Measurements from ENCODE around the gene REPS1. TPM values are rescaled to one million over a fixed set of nuclear protein-coding genes. Genes with fewer than 3 reads are reported as not detected.

Gene REPS1
- total RNA-seq, 2 donors from 2014 or later, result 51.7 to 52.5 TPM

DNA sequence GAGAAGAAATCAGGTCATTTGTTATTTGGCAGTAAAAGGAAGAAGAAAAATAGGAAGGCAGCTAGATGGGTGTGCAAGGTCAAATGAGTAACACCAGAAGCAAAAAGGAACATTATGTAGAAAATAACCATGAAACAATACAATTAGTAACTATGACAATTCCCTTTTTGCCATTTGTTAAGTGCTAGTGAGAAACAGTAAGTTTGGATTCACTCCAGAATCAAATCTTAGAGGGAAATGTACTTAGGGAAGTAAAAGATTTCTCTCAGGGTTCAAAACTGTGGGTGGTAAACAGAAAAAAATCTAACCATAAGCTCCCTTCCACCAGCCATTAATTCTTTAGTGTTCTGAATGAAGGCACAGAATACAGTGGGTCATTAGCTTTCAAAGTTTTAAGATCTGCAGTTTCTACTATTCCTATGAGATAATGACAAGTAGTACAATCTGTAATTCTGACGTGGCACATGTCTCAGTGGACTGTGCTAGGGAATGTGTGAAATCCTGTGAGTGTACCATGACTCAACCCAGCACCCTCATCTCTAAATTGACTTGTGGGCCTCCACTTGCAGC lies 17.1 kb downstream of the REPS1 start:
- H3K4me3 Mint-ChIP-seq, result peak overlapping the region; percentile 45

DNA sequence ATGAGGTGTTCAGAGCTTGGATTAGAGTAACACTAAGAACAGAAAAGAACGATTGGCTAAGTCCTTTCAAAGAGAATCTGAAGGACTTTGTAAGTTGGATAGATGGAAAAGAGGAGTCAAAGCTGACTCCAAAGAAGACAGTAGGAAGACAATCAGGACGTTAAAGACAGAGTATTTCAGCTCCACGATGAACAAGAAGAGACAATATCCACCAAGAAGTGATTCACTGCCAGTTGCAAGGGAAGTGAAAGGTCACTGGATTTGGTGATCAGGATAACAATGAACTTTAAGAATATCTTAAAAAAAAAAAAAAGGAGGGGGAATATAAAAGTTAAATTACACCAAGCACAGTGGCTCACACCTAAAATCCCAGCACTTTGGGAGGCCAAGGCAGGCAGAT lies 17.9 kb downstream of the REPS1 start:
- H3K27ac Mint-ChIP-seq, result no peak overlapping the region
- no peaks in the 10 kb centered on the region for H3K36me3 Mint-ChIP-seq (ENCODE audit: low read depth)
- H3K4me3 Mint-ChIP-seq, result peak overlapping the region; percentile 45
- H3K9me3 Mint-ChIP-seq, result no peaks in the 10 kb centered on the region
- peaks cover 51% of the 10 kb centered on the region for H3K4me1 Mint-ChIP-seq
- no peaks in the 10 kb centered on the region for H3K27me3 Mint-ChIP-seq
- ATAC-seq (replicated peaks), result no peak

More for the DNA sequence above, 17.1 kb downstream of the REPS1 start:
- Mint-ChIP-seq H3K27me3 (no peaks in the 10 kb centered on the region), H3K4me1 (peaks cover 52% of the 10 kb centered on the region), H3K27ac (peak overlapping the region; percentile 37), H3K36me3 (ENCODE audit: low read depth) (no peaks in the 10 kb centered on the region), H3K9me3 (no peaks in the 10 kb centered on the region)
- peak; percentile 100 for ATAC-seq (replicated peaks)

GRCh38 chr6:138966870-138967269 lies 21.2 kb downstream of the REPS1 start:
- Mint-ChIP-seq H3K9me3 (no peaks in the 10 kb centered on the region), H3K27ac (peak overlapping the region; percentile 32), H3K27me3 (no peaks in the 10 kb centered on the region), H3K4me1 (peaks cover 30% of the 10 kb centered on the region), H3K4me3 (no peak overlapping the region), H3K36me3 (ENCODE audit: low read depth) (no peaks in the 10 kb centered on the region)
- ATAC-seq (replicated peaks), result no peak

GRCh38 chr6:138965971-138966370 lies 22.1 kb downstream of the REPS1 start:
- no peak for ATAC-seq (replicated peaks)
- H3K4me3 Mint-ChIP-seq, result no peak overlapping the region
- no peaks in the 10 kb centered on the region for H3K36me3 Mint-ChIP-seq (ENCODE audit: low read depth)
- H3K9me3 Mint-ChIP-seq, result no peaks in the 10 kb centered on the region
- no peak overlapping the region for H3K27ac Mint-ChIP-seq
- H3K4me1 Mint-ChIP-seq, result peaks cover 22% of the 10 kb centered on the region
- H3K27me3 Mint-ChIP-seq, result no peaks in the 10 kb centered on the region

GRCh38 chr6:138965291-138965874 lies 22.7 kb downstream of the REPS1 start:
- peaks cover 18% of the 10 kb centered on the region for H3K4me1 Mint-ChIP-seq
- H3K27ac Mint-ChIP-seq, result no peak overlapping the region
- no peak overlapping the region for H3K4me3 Mint-ChIP-seq
- no peaks in the 10 kb centered on the region for H3K27me3 Mint-ChIP-seq
- H3K36me3 Mint-ChIP-seq (ENCODE audit: low read depth), result no peaks in the 10 kb centered on the region
- ATAC-seq (replicated peaks), result no peak
- H3K9me3 Mint-ChIP-seq, result no peaks in the 10 kb centered on the region

DNA sequence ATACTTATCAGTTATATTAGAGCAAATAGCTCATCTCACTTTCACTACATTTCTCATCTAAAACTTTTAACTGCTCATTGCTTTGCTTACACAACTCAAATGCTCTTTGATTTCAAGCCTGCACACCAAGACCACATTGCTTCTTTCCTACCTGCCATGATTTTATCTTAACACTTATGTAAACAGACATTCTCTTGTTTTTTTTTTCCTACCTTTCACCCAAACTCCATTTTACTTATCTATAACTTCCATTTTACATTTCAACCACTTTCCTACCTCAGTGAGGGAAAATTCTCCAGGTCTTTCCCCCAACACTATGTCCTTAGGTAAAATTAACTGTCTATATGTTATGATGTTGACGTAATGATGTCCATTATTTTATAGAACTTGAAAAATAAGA lies 24.0 kb downstream of the REPS1 start:
- Mint-ChIP-seq H3K9me3 (no peaks in the 10 kb centered on the region), H3K4me1 (peaks cover 17% of the 10 kb centered on the region), H3K27me3 (no peaks in the 10 kb centered on the region), H3K4me3 (no peak overlapping the region), H3K36me3 (ENCODE audit: low read depth) (no peaks in the 10 kb centered on the region), H3K27ac (no peak overlapping the region)
- ATAC-seq (replicated peaks), result no peak

- Mint-ChIP-seq H3K9me3 (no peaks in the 10 kb centered on the region), H3K27ac (no peak overlapping the region), H3K27me3 (no peaks in the 10 kb centered on the region), H3K4me3 (no peak overlapping the region), H3K36me3 (ENCODE audit: low read depth) (no peaks in the 10 kb centered on the region), H3K4me1 (peaks cover 18% of the 10 kb centered on the region)
- ATAC-seq (replicated peaks), result no peak
Observed at GRCh38 chr6:138963531-138963930, 24.5 kb downstream of the REPS1 start.

DNA sequence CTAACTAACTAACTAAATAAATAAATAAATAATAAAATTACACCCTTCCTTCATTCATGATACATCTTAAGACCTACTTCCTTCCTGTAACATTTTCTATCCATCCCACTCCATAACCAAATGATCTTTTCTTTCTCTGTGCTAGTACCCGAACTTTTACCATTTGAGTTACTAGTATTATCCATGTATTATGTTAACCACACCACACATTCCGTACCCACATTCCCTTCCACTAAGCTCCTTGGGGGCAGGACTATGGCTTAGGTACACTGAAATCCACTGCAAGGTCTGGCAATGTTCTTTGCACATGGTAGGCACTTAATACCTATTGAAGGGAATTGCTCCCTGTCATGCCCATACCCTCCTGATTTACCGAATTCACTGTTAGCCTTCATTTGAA lies 24.9 kb downstream of the REPS1 start:
- Mint-ChIP-seq H3K9me3 (no peaks in the 10 kb centered on the region), H3K4me3 (no peak overlapping the region), H3K27me3 (no peaks in the 10 kb centered on the region), H3K36me3 (ENCODE audit: low read depth) (no peaks in the 10 kb centered on the region), H3K4me1 (peaks cover 22% of the 10 kb centered on the region), H3K27ac (no peak overlapping the region)
- ATAC-seq (replicated peaks), result no peak

DNA sequence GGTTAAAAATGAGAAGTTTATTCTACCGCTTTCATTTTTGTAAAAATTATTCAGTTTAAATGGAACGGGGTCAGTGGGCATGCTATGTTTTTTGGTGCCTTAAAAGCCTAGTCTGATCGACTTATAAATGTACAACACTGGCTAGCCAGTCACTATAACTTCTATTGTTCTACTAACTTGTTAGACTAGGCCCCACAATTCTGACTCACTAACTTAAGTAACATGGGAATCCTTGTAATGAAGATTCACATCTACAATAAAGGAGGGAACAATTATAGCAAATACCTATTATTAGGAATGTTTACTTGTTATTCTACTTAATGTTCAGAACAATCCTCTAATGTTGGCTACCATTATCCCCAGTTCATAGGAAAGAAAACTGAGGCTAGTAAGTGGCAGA lies 28.5 kb downstream of the REPS1 start:
- Mint-ChIP-seq H3K27ac (no peak overlapping the region), H3K4me3 (peak overlapping the region; percentile 49), H3K4me1 (peaks cover 38% of the 10 kb centered on the region), H3K36me3 (ENCODE audit: low read depth) (no peaks in the 10 kb centered on the region), H3K9me3 (no peaks in the 10 kb centered on the region), H3K27me3 (no peaks in the 10 kb centered on the region)
- no peak for ATAC-seq (replicated peaks)

GRCh38 chr6:138958595-138958994 lies 29.5 kb downstream of the REPS1 start:
- no peaks in the 10 kb centered on the region for H3K36me3 Mint-ChIP-seq (ENCODE audit: low read depth)
- peaks cover 45% of the 10 kb centered on the region for H3K4me1 Mint-ChIP-seq
- peak overlapping the region; percentile 49 for H3K4me3 Mint-ChIP-seq
- no peak for ATAC-seq (replicated peaks)
- H3K27ac Mint-ChIP-seq, result no peak overlapping the region
- no peaks in the 10 kb centered on the region for H3K27me3 Mint-ChIP-seq
- peaks cover 5% of the 10 kb centered on the region for H3K9me3 Mint-ChIP-seq

GRCh38 chr6:138957903-138958302 lies 30.1 kb downstream of the REPS1 start:
- peak overlapping the region; percentile 49 for H3K4me3 Mint-ChIP-seq
- peaks cover 5% of the 10 kb centered on the region for H3K9me3 Mint-ChIP-seq
- peaks cover 51% of the 10 kb centered on the region for H3K4me1 Mint-ChIP-seq
- ATAC-seq (replicated peaks), result no peak
- H3K27ac Mint-ChIP-seq, result no peak overlapping the region
- H3K27me3 Mint-ChIP-seq, result no peaks in the 10 kb centered on the region
- H3K36me3 Mint-ChIP-seq (ENCODE audit: low read depth), result no peaks in the 10 kb centered on the region

DNA sequence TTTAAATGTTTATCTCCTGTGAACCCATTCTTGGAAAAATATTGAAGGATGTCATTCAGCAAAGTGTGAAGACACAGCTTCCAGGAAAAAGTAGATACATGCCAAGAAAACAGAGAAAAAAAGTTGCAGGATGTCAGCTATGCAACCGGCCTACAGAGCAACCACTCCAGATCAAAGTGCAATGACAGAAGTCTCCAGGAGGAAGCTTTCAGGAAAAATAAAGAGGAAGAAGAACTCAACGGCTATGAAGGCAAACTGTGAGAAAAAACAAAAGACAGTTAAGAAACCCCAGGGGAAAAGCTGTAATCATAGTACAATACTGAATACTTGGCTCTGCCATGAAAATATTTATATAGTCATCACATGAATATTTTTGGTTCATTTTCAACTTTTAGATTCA lies 30.6 kb downstream of the REPS1 start:
- H3K4me1 Mint-ChIP-seq, result peaks cover 51% of the 10 kb centered on the region
- ATAC-seq (replicated peaks), result no peak
- H3K27ac Mint-ChIP-seq, result peak overlapping the region; percentile 28
- peaks cover 5% of the 10 kb centered on the region for H3K9me3 Mint-ChIP-seq
- no peaks in the 10 kb centered on the region for H3K36me3 Mint-ChIP-seq (ENCODE audit: low read depth)
- H3K4me3 Mint-ChIP-seq, result peak overlapping the region; percentile 49
- H3K27me3 Mint-ChIP-seq, result no peaks in the 10 kb centered on the region

GRCh38 chr6:138956244-138956924 lies 31.7 kb downstream of the REPS1 start:
- Mint-ChIP-seq H3K4me3 (peak overlapping the region; percentile 49), H3K9me3 (peaks cover 5% of the 10 kb centered on the region), H3K27me3 (no peaks in the 10 kb centered on the region), H3K27ac (peak overlapping the region; percentile 28), H3K4me1 (peaks cover 60% of the 10 kb centered on the region), H3K36me3 (ENCODE audit: low read depth) (no peaks in the 10 kb centered on the region)
- no peak for ATAC-seq (replicated peaks)

GRCh38 chr6:138955262-138955661 lies 32.8 kb downstream of the REPS1 start:
- no peak overlapping the region for H3K27ac Mint-ChIP-seq
- H3K4me3 Mint-ChIP-seq, result no peak overlapping the region
- no peak for ATAC-seq (replicated peaks)
- H3K9me3 Mint-ChIP-seq, result peaks cover 5% of the 10 kb centered on the region
- no peaks in the 10 kb centered on the region for H3K36me3 Mint-ChIP-seq (ENCODE audit: low read depth)
- H3K27me3 Mint-ChIP-seq, result no peaks in the 10 kb centered on the region
- H3K4me1 Mint-ChIP-seq, result peaks cover 60% of the 10 kb centered on the region

DNA sequence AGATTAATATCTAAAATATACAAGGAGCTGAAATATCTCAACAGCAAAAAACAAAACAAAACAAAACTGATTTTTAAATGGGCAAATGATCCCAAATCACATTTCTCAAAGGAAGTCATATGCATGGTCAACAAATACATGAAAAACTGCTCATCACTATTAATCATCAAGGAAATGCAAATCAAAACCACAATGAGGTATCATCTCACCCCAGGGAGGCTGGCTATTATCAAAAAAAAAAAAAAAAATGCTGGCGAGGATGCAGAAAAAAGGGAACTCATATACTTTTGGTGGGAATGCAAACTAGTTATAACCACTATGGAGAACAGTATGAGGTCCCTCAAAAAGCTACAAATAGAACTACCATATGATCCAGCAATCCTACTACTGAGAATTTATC lies 34.6 kb downstream of the REPS1 start:
- Mint-ChIP-seq H3K27me3 (no peaks in the 10 kb centered on the region), H3K4me1 (peaks cover 62% of the 10 kb centered on the region), H3K4me3 (peak overlapping the region; percentile 32), H3K9me3 (peaks cover 5% of the 10 kb centered on the region), H3K36me3 (ENCODE audit: low read depth) (no peaks in the 10 kb centered on the region), H3K27ac (peak overlapping the region; percentile 82)
- ATAC-seq (replicated peaks), result peak; percentile 86

Data from activated T-helper 17 cell treated with anti-CD3 and anti-CD28 coated beads, Interleukin-2, amount 50 U/mL, for 72 hours (primary cell).